HUDEP-2 (cell line): ENCODE measurements around the gene PARD3B.

ENCODE experiments used
- DNase-seq, 76 experiments: peaks; one replicate each; lab custom pipeline; 2025; ENCODE audit not compliant: unreplicated experiment in 76 of 76; lab: John Stamatoyannopoulos, UW

The PARD3B gene

GRCh38 chr2:204586444-204587180 is 41.3 kb downstream of the PARD3B start:
- DNase-seq = no peak

GRCh38 chr2:204590063-204590462 is 44.8 kb downstream of the PARD3B start:
- no peak for DNase-seq

GRCh38 chr2:204591225-204591624 is 46.0 kb downstream of the PARD3B start:
- no peak for DNase-seq

DNA sequence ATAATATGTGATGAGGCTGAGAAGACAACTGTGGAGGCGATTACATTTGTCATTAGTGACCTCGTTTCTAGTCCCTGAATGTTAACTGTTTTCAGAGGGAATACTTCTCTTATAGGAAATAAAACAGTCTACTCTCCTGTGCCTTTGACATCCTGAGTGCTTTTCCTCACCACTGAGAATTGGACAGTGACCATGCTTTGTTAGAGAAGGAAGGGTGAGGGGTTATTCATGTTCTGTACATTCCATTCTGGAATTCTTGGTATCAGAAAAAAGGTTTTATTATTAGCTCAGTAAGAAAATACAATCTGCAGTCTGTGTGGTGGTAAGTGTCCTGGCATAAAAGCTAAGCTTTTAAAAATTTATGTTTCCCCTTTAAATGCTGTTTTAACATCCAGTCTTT is 58.8 kb downstream of the PARD3B start:
- DNase-seq = no peak

DNA sequence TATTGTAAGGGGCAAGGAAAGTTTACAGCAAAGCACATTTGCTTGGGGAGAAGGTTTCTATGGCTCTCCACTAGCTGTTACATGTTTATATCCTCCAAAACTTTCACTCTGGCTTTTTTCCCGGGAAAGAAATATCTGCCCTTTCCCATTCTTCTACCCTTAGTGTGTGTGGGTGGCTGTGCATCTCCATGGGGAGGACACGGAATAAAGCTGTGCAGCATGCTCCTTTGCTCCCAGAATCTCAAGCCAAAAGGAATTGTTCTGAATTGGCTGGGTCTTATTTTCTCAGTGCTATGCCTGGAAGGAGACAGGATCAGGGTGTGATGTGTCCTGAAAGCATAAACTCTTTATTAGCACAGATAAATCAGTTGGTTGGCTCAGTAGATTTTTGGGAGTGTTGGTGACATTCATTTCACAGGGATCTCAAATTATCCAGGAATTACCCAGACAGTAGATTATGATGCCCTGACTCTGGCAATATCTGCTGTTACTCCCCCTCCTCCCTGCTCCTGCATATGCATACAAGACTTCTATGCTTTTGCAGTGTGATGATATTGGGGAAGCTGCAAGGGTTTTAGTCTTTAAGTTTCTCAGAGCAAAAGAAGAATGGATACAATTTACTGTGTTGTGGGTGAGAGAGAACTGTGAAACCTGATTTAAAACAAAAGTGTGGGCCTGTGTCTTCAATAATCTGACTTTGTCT is 63.1 kb downstream of the PARD3B start:
- DNase-seq = no peak

- DNase-seq = no peak
Measured at GRCh38 chr2:204611017-204611631, 65.8 kb downstream of the PARD3B start.

DNA sequence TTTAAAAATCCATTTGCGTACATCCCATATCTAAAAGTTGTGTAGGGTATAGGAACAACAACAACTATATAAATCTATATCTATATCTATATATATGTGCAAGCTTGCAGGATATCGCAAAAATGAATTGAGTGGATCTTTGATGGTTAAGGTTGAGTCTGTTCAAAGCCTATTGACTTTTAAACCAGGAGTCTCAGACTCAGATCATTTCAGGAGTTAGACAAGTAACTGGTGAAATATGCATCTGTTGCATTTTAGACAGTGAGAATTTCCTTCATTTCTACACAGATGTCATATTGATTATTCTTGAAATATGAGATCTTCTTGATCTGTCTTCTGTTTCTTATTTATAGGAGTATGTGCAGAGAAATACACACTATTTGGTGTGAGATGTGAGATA is 66.5 kb downstream of the PARD3B start:
- DNase-seq = no peak

- DNase-seq = no peak
Measured at GRCh38 chr2:204613635-204614034, 68.4 kb downstream of the PARD3B start.

GRCh38 chr2:204615456-204615855 is 70.2 kb downstream of the PARD3B start:
- no peak for DNase-seq

DNA sequence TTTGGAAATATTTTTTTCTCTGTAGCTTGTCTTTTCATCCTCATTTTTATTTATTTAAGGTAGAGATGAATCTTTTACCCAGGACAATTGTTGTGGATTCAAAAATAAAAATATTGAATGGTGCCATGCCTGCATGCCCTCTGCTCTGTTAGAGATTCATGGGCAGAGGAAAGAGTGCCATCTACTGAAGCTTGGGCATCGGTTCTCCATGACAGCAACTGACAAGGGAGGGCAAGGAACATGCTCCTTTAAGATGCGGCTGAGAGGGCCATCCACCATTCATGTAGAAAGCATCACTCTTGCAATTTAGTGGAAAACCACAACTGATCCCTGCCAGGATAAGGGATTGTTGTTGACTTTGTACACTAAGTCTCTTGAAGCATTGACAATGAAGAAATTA is 79.9 kb downstream of the PARD3B start:
- peak in 1 of 76 experiments; percentile 1 for DNase-seq

DNA sequence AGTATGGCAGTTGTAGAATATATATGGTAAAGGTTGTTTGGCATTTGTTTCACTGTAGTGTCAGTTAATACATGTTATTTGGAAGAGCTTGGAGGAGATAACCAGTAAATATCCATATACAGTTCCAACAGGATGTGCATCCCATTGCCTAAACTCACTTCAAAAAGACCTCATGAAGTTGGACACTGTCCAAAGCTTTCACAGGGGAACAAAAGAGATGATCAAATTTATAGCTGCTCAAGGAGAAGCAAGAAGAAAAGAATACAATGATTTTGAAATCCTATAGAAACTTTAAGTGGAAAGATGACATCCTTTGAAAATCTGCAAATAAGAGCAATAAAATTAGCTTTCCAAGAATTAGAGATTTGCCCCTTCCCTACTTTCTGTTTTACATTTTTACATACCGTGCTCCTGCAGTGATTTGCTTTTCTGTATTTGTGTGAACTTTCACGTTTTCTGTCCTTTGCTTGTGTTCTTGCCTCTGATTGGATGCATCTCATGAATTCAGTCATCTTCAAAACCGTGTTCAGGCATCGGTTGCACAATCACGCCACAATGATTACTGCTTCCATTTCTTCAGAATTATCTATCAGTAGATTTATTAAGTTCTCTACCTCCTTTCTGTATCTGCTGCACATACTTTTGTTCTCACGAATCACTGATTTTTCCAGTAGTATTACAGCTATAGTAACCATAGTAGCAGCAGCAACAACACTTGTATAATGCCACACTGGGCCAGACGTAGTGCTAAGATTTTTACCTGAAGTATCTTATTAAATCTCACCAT is 83.8 kb downstream of the PARD3B start:
- DNase-seq = no peak

DNA sequence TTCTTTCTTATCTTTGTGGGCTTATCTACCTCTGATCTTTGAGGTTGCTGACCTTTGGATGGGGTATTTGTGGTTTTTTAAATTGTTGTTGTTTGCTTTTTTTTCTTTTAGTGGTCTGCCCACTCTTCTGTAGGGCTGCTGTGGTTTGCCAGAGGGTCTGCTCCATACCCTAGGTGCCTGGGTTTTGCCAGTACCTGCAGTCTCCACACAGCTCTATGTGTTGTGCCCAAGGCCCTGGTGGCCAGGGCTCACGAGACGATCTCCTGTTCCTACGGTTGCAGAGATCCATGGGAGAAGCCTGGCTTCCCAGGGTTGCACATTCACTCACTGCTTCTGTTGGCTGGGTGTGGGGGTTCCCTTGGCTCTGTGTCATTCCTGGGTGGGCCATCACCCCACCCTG is 87.1 kb downstream of the PARD3B start:
- DNase-seq = no peak

DNA sequence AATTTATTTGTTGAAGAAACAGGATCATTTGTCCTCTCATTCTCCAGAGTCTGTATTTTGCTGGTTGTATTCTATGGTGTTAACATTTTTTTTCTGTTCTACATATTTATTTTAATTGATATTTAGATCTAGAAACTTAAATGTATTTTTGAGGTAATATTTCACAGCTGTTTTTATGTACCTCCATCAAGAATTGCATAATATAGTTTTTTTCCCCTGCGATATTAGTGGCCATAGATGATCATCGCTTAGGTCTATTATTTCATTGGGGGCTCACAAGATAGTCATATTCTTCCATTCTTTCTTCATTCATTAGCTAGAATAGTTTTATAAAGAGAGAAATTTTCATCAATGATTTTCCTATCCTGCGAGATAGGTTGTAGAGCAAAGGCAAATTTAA is 89.3 kb downstream of the PARD3B start:
- DNase-seq = no peak

DNA sequence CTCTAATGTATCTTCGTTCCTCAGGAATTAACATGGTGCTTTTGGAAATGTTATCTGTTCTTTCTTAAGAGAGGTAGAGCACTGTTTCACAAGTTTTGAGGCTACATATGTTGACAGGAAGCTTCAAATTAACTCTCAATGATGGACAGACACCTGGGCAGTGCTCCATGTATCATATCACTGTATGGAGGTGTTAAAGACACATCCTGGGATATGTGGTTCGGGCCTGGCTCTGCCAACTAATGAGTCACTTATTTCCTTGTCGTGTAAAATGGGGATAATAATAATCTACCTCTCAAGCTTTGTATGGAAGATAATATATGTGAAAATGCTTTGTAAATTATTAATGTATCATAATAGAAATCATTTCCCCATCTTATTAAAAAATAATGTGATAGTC is 90.2 kb downstream of the PARD3B start:
- DNase-seq = no peak

GRCh38 chr2:204638471-204639194 is 93.4 kb downstream of the PARD3B start:
- no peak for DNase-seq

DNA sequence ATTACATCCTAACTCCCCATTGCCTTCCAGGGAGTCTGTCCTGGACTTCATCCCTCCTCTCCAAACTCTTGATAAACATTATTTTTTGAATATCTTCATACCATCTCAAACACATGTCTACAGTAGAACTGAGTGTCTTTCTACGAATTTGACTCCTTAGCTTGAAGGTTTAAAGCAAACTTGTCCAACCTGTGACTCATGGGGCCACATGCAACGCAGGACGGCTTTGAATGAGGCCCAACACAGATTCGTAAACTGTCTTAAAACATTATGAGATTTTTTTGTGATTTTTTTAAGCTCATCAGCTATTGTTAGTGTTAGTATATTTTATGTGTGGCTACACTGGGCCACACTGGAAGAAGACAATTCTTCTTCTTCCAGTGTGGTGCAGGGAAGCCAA is 98.1 kb downstream of the PARD3B start:
- no peak for DNase-seq

DNA sequence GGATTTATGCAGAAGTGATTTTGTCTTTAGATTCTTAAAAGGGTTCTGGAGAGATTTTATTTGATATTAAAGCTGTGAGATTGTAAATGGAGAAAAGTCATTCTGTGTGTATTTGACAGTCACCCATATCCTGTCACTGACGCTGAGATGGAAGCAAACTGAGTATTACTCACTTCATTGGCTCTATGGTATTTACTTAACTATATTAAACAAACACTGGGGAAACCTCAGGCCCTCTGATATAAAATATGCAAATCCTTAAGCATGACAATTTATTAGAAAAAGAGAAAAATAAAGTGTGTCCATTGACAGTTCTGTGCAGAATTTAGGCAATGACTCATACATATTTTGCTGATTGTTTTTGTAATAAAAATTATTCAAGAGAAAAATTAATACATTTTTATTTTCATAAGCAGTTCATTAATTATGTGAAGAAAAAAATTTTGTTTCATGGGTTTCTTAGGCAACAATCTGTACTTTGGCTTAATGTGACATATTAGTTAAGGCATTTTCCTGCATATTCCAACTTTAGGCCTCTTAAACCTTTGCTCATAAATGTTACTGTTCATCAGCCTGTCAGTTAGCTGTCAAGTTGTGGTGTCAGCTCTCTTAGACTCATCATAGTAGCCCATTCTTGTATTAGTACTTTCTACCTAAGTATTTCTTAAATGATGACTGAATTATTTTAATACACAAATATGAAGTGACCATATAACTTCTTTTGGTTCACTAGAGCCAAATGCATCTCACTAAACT is 99.9 kb downstream of the PARD3B start:
- no peak for DNase-seq

DNA sequence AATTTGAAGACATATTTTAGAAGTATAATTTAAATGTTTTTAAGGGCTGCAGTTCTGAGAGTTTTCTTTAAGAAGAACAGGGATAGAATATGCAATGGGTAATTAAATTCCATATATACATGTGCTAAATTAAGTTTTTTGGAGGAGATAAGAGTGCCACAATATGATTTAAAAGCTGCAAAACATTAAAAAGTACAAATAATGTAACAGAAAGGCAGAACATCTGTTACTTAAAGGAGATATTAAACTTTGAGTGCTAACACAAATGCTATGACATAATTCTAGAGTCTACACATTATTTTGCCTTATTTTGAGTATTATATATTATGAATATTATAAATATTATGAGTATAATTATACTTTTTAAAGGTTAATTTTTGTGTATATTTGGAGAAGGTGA is 102.4 kb downstream of the PARD3B start:
- no peak for DNase-seq

DNA sequence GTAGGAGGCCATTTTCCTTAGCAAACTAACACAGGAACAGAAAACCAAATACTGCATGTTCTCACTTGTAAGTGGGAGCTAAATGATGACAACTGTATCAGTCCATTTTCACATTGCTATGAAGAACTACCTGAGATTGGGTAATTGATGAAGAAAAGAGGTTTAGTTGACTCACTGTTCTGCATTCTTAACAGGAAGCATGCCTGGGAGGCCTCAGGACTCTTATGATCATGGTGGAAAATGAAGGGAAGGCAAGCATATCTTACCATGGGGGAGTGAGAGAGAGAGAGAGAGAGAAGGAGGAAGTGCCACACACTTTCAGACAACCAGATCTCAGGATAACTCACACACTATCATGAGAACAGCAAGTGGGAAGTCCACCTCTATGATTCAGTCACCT is 105.3 kb downstream of the PARD3B start:
- no peak for DNase-seq

- DNase-seq = no peak
Measured at GRCh38 chr2:204652063-204652462, 106.8 kb downstream of the PARD3B start.
